HG02623 (cell line): ENCODE measurements around the gene TIMP2.
"Not testable (repeated sequence)": the region's sequence is repeated elsewhere in the genome, so short reads cannot be mapped to it uniquely, and the experiment has no call there.

ENCODE experiments used
- ATAC-seq: cut with Tn5 transposase; IDR thresholded peaks from one replicate; pipeline ENCODE4 v1.9.1; 2021; ENCODE audit warnings: moderate library complexity; ENCODE audit not compliant: unreplicated experiment

The TIMP2 gene

GRCh38 chr17:78908426-78908825 is 16.8 kb downstream of the TIMP2 start:
- no peak for ATAC-seq

- no peak for ATAC-seq
These were observed 19.6 kb downstream of the TIMP2 start for GRCh38 chr17:78905541-78905940.

GRCh38 chr17:78905116-78905515 is 20.1 kb downstream of the TIMP2 start:
- ATAC-seq: no peak

GRCh38 chr17:78904371-78904770 is 20.8 kb downstream of the TIMP2 start:
- no peak for ATAC-seq

GRCh38 chr17:78903101-78903779 is 21.9 kb downstream of the TIMP2 start, which contains the start of gene CEP295NL:
Gene CEP295NL, minus strand, starts transcription at chr17:78903201. Its CDS starts 1,373 bp downstream, at chr17:78901828.
- ATAC-seq: no peak

GRCh38 chr17:78902231-78902630 is 23.0 kb downstream of the TIMP2 start:
- ATAC-seq: not testable (repeated sequence)

- no peak for ATAC-seq
These were observed 23.4 kb downstream of the TIMP2 start for GRCh38 chr17:78901806-78902205.

GRCh38 chr17:78900816-78901215 is 24.4 kb downstream of the TIMP2 start:
- ATAC-seq: no peak

- ATAC-seq: no peak
These were observed 25.6 kb downstream of the TIMP2 start for GRCh38 chr17:78899361-78900260.

- no peak for ATAC-seq
These were observed 26.2 kb downstream of the TIMP2 start for GRCh38 chr17:78898947-78899346.

GRCh38 chr17:78898075-78898836 is 26.9 kb downstream of the TIMP2 start:
- no peak for ATAC-seq

GRCh38 chr17:78897664-78898047 is 27.5 kb downstream of the TIMP2 start:
- no peak for ATAC-seq

- no peak for ATAC-seq
These were observed 28.1 kb downstream of the TIMP2 start for GRCh38 chr17:78896834-78897663.

- ATAC-seq: no peak
These were observed 28.9 kb downstream of the TIMP2 start for GRCh38 chr17:78896091-78896833.

GRCh38 chr17:78895322-78895721 is 29.9 kb downstream of the TIMP2 start:
- no peak for ATAC-seq

GRCh38 chr17:78893684-78894083 is 31.5 kb downstream of the TIMP2 start:
- ATAC-seq: no peak

GRCh38 chr17:78892936-78893379 is 32.2 kb downstream of the TIMP2 start:
- ATAC-seq: no peak

- ATAC-seq: no peak
These were observed 32.7 kb downstream of the TIMP2 start for GRCh38 chr17:78892520-78892919.

- no peak for ATAC-seq
These were observed 33.1 kb downstream of the TIMP2 start for GRCh38 chr17:78892062-78892456.
